Sigmoid colon (tissue), 4 donors: ENCODE measurements around the gene SELENON.

ENCODE experiments used
- CTCF ChIP-seq, 4 experiments: fragments of 450-650 bp in 3 of 4; fragments of 200-600 bp in 1 of 4; IDR thresholded peaks; one replicate each; pipeline ENCODE4 v1.5.1; 2016 to 2019; ENCODE audit warnings: antibody characterized with exemption in 4 of 4, mild to moderate bottlenecking in 3 of 4, moderate library complexity in 2 of 4
- EP300 ChIP-seq, 4 donors: sonication (generic); formaldehyde crosslinking; IDR thresholded peaks; one replicate each; pipeline ENCODE4 v1.6.1; 2017; ENCODE audit warnings: antibody characterized with exemption in 4 of 4
- POLR2A ChIP-seq, 2 donors: fragments of 450-650 bp; IDR thresholded peaks; one replicate each; pipeline ENCODE4 v1.6.1; 2016; ENCODE audit warnings: antibody characterized with exemption in 2 of 2, mild to moderate bottlenecking in 2 of 2, moderate library complexity in 2 of 2
- POLR2AphosphoS5 ChIP-seq, 4 donors: sonication (generic); formaldehyde crosslinking; IDR thresholded peaks; one replicate each; pipeline ENCODE4 v1.6.1; 2017; ENCODE audit warnings: antibody characterized with exemption in 4 of 4

GRCh38 chr1:25816112-25816718 is 16.2 kb downstream of the SELENON start:
- no peak for TF ChIP-seq CTCF (IDR thresholded peaks at IDR 0.05)
- no peak for TF ChIP-seq POLR2A (IDR thresholded peaks at IDR 0.05)
- TF ChIP-seq POLR2AphosphoS5 (IDR thresholded peaks at IDR 0.05), result no peak
- TF ChIP-seq EP300 (IDR thresholded peaks at IDR 0.05), result no peak
